Measurements from ENCODE around the gene EPC1.

- TF ChIP-seq, protein P1, sequence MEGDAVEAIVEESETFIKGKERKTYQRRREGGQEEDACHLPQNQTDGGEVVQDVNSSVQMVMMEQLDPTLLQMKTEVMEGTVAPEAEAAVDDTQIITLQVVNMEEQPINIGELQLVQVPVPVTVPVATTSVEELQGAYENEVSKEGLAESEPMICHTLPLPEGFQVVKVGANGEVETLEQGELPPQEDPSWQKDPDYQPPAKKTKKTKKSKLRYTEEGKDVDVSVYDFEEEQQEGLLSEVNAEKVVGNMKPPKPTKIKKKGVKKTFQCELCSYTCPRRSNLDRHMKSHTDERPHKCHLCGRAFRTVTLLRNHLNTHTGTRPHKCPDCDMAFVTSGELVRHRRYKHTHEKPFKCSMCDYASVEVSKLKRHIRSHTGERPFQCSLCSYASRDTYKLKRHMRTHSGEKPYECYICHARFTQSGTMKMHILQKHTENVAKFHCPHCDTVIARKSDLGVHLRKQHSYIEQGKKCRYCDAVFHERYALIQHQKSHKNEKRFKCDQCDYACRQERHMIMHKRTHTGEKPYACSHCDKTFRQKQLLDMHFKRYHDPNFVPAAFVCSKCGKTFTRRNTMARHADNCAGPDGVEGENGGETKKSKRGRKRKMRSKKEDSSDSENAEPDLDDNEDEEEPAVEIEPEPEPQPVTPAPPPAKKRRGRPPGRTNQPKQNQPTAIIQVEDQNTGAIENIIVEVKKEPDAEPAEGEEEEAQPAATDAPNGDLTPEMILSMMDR (conservative IDR thresholded peaks at IDR 0.05; ENCODE audit: low read length): no peak
- TF ChIP-seq EZH2phosphoT487 (IDR thresholded peaks at IDR 0.05; ENCODE audit: borderline replicate concordance, low read depth, low read length): no peak
Measured at GRCh38 chr10:32360884-32361283, 13.9 kb upstream of the EPC1 start.

Data from OCI-LY7 (cell line).